GM18526 (cell line): ENCODE measurements around the gene TWSG1.

Experiments used
- POLR2A ChIP-seq: IDR thresholded peaks from 3 replicates; pipeline ENCODE4 v1.6.1; 2011; ENCODE audit not compliant: insufficient read length; ENCODE audit errors: extremely low read depth

The TWSG1 gene

DNA sequence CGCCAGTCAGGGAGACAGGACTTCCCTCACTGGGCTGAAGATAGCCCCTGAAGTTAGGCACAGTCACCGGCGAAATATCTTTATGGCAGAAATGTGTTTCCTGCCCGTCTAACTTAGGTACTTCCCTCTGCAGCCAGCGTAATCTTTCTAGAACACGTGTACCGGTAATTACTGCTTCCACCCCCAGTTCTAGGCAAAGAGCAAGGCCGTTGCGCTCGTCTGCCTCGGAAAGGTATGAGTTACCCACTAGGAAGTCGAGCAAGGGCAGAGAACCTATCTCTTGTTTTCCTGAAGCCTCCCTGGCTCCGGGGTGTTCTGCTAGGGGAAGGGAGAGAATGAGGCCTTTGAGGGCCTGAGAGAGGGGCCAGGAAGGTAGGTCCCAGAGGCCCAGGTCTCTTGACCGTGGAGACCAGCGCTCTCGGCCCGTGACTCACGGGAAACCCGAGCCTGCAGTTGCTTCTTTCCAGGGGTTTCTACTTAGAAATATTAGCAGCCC, 70.0 kb downstream of the TWSG1 start:
- TF ChIP-seq POLR2A, result no peak

DNA sequence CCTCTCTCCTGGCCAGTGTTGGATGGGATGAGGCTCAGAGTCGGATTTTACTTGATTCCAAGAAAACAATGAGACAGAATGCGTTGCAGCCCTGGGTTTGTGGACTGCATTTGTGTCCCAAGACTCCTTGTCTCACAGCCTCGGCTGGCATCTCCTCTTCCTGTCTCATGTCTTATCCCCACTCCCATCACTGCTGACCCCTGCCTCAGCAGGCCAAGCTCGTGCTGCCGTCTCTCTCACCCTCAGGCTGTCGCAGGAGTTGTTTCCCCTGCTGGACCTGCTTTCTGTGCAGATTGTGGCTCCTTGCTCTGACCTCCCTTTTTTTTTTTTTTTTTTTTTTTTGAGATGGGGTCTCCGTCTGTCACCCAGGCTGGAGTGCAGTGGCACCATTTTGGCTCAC, 70.6 kb downstream of the TWSG1 start:
- TF ChIP-seq POLR2A, result no peak

DNA sequence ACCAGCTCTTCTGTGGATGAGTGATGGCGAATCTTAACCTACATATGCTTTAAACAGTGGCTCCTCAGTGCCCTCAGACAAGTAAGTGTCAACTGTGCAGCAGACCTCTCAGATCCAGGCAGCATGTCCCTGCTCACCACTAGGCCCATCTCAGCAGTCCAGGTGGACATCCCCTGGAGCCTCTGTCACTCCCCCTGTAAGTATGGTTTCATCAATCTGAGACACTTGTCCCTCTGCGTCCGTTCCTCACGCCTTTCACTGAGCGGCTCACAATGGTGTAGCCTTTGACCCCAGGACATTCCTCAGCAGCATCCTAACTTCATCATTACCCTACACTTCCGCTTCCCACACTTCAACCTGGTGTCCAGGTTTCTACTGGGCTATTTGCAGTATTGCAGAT, 71.4 kb downstream of the TWSG1 start:
- no peak for TF ChIP-seq POLR2A

DNA sequence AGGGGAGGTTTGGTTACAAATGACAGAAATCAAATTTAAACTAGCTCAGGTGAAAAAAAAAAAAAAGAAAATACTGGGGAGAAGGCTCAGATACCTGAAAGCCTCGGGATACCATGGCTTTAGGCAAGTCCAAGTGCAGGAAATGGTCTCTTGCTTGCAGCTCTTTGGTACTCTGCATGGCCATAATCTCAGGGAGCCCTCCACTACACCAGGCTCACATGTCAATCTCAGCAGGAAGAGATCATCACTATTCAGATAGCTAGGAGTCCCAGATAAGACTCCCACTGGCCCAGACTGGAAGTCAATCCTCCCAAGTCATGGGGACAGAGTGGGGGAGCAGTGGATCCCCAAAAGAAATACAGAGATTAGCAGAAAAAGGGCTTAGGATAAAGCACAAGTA, 75.9 kb downstream of the TWSG1 start:
- TF ChIP-seq POLR2A, result no peak

DNA sequence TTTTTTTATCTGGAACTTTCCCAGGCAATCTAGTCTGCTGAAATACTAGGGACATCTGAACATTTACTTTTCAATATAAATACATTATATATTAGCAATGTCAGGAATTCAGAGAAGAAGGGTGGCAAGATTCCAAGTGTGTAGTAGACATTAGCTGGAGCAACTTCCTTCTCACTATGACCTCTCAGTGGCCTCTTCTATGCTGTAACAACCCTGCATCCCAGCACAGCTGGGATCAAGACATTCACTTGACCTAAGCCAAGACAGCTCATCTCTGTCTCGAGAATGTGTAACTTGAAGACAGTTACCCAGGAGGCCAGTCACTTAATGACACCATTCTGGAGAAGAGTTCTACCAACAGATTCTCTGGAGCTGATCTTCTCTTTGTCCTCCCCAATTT, 79.0 kb downstream of the TWSG1 start:
- TF ChIP-seq POLR2A, result no peak

DNA sequence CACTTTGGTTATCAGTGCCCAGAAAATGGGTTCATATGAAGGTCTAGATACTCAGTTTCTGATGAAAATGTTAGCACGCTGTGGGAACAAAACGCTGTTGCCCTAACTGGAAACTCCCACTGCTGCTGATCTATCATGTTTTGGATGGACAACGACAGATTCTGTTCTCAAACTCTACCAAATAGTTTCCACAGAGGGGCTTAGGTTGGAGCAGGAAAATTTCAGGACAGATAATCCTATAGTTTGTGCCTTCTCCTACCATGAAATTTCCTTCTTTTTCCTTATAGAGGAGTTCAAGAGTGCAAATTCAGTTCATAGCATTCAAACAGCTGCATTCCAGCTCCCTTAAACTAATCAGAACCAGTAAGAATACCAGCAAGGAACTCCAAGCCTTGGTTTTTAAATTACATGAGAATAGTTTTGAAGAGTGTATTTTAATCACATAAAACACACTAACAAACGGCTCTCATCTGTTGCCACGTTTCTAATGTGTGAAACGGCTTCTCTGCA, 82.0 kb downstream of the TWSG1 start:
- no peak for TF ChIP-seq POLR2A

DNA sequence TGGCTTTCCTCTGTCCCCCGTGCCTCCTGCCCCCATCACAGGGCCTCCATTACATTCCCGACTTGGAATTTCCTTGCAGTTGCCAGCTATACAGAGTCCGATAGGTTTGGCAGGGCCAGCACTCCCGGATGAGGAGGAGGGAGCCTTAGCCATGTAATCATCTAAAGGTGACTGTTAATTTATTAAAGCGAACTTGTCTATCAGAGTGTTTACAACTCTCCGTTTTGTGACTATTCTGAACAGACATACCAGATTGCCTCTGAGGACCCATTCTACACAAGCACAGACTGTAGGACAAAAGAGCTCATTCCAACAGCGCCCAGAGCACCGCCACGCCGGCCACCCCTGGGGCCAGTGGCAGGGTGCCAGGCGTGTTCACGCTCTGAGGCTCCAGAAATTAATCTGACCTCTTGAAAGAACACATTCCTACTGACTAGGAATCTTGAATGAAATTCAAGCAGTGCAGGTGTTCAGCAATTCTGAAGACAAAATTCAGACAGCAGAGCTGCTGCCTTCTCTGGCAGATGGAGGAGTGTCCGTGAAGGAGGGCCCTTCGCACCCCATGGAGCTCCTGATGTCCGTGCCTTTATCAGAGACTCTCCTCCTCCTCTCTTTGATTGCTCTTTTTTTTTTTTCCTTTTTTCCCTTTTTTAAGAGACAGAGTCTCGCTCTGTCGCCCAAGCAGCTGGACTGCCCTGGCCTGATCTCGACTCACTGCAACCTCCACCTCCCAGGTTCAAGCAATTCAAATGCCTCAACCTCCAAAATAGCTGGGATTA, 82.7 kb downstream of the TWSG1 start:
- TF ChIP-seq POLR2A, result no peak

DNA sequence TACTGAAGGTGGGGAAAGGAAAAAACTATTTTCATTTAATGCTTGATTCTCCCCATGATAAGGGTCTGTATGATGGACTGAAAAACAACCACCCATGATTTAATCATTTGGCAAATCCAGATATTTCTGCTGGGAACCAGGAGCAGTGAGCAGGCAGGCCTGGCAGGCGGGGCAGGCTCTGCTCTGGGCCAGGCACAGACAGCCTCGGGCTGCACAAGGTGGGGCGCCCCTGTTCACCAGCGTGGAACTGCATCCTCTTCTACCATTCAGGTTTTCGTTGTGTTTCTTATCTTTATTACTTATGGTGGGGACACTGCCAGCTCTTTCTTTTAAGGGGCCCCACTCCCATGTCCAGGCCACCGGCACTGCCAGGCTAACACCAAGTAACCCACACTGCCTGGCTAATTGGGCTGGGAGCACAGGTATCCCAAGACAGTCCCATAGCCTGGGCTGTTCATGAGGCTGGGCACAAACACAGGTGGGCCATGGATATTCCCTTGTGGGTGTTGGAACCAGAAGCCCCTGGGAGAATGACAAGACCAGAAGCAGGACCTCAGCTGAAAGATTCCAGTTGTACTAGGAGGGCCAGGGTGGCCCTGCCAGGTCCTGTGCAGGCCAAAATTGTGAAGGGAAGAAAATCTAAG, 83.6 kb downstream of the TWSG1 start:
- no peak for TF ChIP-seq POLR2A

DNA sequence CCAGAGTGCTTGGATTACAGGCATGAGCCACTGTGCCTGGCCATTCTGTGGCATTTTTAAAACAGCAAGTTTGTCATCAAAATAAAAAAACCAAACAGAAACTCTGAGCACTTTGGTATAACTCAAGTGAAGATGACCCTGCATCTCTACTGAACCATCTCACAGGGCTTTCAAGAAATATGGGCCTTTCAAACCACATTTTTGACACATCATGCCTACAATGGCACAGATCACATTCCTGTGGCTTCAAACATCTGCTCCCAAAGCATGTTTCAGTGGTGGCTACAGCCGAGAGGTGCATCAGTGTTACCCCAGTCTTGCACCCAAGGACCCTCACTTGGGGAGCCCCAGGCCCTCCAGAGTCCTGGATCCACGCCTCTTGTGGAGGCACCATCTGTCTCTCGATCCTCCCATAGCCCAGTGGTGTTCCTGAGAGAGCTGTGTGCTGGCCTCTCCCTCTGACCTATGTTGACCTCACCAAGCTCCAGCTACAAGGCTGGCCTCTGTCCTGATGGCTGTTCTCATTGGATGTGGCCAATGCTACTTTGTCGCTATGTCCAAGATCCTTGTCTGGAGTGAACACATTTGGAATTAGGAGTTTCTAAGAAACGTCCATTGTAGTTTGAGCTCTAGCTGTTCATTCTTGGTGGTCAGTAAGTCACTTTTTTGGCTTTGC, 85.5 kb downstream of the TWSG1 start:
- TF ChIP-seq POLR2A, result no peak

DNA sequence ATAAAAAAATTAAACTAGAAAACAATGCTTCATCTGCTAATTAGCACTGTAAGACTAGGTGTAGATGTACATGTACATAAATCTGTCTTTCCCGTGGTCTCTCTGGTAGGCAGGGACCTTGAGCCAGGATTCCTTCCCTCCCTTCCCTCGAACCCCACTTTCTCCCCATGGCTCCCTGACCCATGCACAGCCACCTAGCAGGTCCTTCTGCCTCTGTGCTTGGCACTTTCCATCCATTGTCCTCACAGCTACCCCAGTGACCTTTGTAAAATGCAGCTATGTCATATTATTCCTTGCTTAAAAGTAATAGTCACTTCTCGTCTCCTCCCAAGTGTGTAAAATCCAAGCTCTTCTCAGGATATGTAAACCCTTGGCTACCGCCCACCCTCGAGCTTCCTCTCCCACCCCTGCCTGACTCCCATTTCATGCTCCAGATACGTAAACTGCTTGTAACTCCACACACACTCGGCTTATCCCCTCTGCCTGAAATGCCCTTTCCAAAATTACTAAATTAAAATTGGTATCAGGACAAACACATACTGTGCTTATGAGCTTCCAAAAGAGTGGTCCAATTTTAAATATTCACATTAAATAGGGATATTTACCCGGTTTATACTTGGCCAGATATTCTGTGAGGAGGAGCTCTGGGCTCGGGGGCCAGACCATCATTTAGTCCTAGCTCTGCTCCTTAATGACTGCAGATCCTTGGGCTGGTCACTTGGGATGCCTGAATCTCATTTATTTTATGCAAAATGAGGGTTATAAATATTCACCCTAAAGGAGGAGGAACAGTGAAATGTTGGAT, 86.7 kb downstream of the TWSG1 start:
- TF ChIP-seq POLR2A, result no peak

DNA sequence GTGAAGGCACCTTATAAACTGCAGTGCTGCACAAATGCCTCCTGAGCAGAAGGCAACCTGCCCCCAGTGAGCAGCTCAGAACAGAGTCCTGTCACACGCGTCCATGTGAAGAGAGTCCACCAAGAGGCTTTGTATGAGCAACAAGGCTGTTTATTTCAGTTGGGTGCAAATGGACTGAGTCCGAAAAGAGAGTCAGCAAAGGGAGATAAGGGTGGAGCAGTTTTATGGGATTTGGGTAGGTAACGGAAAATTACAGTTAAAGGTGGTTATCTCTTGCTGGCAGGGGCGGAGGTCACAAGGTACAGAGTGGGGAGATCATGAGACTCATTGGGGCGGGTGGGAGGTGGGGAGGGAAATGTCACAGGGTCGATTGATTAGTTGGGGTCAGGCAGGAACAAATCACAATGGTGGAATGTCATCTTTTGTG, 87.3 kb downstream of the TWSG1 start:
- TF ChIP-seq POLR2A, result no peak

DNA sequence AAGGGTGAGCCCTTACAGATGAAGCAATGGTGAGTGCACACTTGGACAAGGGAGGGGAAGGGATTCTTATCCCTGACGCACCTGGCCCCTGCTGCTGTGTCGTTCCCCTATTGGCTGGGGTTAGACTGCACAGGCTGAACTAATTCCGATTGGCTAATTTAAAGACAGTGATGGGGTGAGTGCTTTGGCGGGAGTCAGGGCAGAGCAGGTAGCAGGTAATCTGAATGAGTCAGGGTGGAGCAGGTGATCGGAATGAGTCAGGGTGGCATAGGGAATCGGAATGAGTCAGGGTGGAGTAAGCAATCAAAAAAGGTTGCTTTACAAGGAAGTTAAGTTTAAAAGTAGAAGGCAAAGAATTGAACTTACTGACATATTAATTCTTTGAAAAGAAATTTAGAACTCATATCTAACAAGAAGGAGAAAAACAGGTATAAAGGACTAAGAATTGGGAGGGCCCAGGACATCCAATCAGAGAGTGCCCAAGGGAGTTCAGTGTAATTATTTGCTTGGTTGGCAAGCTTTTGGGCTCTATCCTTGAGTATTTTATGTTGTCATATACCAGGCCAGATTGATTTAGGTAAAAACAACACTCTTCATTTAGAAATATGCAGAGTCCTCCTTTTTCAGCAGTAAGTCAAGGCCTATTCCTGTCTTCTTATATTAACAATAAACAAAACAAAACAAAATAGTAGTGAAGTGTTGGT, 88.4 kb downstream of the TWSG1 start:
- no peak for TF ChIP-seq POLR2A

DNA sequence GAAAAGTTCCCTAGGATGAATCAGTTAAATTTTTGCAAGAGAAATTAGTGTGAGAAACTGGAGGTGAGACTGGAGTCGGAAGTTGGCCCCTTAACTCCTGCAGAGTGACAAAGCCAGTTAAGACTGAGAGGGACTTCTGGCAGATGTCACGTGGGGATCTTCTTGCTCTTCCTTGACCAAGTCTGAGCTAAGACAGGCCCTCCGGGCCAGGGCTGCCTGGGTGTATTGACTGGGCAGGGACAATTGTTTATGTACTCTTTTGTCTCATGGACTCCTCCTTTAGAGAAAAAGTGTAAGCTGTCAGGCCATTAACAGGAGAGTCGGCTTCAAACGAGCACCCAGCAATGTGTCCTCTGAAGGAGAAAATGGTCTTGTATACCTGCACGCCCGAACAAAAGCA, 92.2 kb downstream of the TWSG1 start:
- no peak for TF ChIP-seq POLR2A

DNA sequence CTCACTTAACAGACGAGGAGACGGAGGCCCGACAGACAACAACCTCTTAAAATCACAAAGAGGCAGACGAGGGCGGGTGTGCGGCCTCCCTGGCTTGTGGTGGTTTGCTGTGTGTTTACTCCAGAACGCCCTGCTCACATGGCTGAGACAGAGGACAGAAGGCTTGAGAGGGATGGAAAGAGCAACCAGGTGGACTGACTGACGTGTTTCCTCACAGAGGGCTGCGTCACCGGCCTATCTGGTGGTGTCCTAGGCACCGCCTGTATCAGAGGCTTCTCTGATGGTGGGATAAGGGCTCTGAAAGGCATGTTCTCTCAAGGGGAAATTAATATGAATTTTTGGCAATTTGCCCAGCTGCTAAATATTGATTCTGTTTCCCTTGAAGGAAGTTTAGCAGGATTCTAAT, 93.7 kb downstream of the TWSG1 start:
- TF ChIP-seq POLR2A, result no peak
